Measurements from ENCODE around the gene MAST1. TPM values are rescaled to one million over a fixed set of nuclear protein-coding genes. Genes with fewer than 3 reads are reported as not detected.
A peak's percentile ranks its signal among the peaks of the same experiment; 100 is the strongest.

Gene MAST1
- total RNA-seq, result 71.0 TPM

DNA sequence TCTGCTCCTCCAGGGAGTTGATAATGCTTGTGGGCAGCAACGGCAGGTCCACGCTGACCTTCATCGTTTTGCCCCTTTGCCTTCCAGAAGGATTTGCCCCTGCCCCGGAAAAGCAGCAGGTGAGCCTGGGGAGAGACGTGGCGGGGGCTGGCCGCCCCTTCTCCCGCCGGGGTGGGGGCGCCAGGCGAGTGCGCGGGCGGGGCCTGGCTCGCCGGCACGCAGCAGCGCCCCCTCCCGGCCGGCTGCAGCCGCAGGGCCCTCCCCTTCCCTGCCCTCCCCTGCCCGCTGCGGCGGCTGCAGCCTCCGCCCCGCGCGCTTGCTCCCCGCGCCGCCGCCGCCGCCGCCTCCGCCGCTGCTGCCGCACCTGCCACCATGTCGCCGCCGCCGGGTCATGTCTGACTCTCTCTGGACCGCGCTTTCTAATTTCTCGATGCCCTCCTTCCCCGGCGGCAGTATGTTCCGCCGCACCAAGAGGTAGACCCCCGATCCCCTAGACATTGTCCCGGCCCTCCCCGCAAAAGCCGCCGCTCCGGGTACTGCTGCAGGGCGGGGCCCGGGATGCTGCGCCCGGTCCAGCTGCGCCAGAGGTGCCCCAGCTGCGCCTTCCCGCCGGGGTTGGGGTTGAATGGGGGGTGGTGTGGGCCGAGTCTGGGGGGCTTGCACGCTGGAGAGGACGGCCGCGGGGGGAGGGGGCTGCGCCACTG, at the start of gene MAST1:
TSS of gene MAST1 (plus strand) at position 334 of the 704 bp plus-strand sequence. CDS start at position 392, 58 bp downstream.

DNA sequence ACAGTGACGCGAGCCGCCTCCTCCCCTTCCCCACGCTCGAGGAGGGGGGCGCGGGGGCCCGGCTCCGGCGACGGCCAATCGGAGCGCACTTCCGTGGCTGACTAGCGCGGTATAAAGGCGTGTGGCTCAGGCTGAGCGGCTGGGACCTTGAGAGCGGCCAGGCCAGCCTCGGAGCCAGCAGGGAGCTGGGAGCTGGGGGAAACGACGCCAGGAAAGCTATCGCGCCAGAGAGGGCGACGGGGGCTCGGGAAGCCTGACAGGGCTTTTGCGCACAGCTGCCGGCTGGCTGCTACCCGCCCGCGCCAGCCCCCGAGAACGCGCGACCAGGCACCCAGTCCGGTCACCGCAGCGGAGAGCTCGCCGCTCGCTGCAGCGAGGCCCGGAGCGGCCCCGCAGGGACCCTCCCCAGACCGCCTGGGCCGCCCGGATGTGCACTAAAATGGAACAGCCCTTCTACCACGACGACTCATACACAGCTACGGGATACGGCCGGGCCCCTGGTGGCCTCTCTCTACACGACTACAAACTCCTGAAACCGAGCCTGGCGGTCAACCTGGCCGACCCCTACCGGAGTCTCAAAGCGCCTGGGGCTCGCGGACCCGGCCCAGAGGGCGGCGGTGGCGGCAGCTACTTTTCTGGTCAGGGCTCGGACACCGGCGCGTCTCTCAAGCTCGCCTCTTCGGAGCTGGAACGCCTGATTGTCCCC, 46.8 kb upstream of the MAST1 start, which contains the start of gene JUNB:
TSS of gene JUNB (plus strand) at position 142 of the 706 bp plus-strand sequence. CDS start at position 428, 286 bp downstream.

DNA sequence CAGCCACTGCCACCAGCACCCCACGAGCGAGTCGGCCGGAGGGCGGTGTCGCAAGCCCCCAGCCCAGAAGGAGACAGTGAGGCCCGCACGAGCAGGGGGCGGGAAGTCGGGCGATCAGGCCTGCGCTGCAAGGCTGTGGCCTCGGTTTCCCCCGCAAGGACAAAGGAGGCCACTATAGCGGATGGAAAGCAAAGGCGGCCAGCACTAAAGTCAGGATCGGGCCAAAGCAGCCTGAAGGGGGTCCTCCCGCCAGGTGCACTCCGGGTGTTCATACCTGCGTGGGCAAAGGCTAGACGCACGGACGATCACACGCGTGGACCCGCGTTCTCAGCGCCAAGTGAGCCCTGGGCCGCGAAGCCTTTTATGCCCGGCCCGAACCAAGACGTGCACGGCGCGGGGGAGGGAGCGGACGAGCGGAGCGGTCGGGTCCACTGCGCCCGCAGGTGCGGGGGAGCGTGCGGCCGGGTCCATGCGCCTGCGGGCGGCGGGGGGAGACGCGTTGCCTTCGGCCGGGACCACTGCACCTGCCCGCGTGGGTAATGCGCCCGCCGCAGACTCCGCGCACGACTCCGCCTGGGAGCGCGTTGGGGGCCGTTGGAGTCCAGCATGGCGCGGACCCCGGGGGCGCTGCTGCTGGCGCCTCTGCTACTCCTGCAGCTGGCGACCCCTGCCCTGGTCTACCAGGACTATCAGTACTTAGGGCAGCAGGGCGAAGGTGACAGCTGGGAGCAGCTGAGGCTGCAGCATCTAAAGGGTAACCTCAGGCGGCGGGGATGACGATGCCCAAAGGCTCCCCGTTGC, 36.6 kb upstream of the MAST1 start, which contains the start of the genes PRDX2 and THSD8:
TSS of gene PRDX2 (minus strand) at position 335 of the 801 bp plus-strand sequence. CDS start 539 bp downstream, outside the sequence.
TSS of gene THSD8 (plus strand) at position 604 of the 801 bp plus-strand sequence. CDS start at position 607, 3 bp downstream.

DNA sequence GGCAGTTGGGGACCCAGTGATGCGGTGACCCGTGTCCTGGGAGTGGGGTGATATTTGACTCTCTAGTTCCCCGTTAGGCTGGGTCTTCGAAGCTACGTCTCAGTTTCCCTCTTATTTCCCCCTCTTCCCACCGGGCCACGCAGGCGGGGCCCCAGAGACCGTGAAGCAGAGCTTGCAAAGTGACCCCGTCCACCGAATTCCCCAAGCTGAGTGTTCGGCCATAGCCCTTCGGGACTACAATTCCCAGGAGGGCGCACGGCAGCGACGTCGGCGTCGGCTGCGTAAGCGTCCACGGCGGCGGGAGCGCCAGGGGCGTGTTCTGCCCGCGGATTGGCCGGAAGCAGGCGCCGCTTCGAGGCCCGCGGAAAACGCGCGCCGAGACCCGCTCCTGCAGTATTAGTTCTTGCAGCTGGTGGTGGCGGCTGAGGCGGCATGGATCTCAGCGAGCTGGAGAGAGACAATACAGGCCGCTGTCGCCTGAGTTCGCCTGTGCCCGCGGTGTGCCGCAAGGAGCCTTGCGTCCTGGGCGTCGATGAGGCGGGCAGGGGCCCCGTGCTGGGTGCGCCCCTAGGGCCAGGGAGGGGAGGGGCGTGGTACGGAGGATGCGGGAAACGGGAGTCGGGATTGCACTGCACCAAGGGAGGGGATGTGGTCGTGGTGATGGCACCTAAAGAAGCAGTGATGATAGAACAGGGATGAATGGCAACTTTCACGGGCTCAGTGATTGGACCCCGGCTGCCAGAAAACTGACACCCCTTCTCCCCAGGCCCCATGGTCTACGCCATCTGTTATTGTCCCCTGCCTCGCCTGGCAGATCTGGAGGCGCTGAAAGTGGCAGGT, 31.9 kb upstream of the MAST1 start, which contains the start of gene RNASEH2A:
TSS of gene RNASEH2A (plus strand) at position 343 of the 840 bp plus-strand sequence. CDS start at position 433, 90 bp downstream.

DNA sequence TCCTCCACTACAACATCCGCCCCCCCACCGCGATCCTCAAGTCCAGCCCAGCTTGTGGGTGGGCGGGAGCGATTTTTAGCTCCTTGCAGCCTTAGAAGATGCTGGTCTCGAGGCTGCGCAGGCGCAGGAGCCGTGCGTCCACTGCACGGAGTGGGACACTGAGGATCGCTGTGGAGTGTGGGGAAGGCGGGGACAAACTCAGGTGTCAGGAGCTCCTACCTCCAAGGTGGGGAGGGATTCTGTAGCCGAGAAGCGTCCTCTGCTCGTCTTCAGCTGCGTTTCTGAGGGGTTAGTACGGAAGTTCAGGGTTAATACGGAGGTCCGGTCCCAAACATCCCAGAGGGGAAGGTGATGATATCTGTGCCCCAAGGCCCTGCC, 3.8 kb upstream of the MAST1 start, which contains the start of gene RTBDN:
TSS of gene RTBDN (minus strand) at position 14 of the 378 bp plus-strand sequence. CDS start 4,600 bp downstream, outside the sequence.

DNA sequence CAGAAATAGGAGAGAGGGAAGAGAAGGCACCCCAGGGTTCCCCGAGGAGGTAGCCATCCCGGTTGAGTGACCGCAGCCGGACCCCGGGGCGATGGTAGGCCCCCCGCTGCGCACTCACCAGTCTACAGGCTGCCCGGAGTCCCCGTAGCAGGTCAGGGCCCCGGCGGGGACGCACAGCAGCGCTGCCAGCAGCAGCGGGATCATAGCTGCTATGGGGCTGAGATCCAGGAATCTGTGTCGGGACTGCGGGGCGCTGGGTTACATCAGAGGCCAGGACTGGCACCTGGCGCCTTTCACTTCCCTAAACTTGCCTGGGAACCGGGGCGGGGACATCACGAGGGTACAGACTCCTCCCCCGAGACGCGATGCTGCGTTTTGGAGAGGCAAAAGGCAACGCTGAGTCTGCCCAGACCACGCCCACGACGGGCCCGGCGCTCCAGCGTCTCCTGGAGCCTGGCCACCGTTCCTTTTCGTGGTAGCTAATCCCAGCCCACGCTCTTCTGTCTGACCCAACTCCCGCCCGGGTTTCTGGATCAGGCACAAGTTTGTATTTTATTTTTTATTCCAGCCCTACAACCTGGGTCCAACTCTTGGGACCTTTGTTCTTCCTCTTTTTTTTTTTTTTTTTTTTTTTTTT, 43.0 kb downstream of the MAST1 start, which contains the start of gene DNASE2:
TSS of gene DNASE2 (minus strand) at position 278 of the 637 bp plus-strand sequence. CDS start at position 204, 74 bp downstream.

DNA sequence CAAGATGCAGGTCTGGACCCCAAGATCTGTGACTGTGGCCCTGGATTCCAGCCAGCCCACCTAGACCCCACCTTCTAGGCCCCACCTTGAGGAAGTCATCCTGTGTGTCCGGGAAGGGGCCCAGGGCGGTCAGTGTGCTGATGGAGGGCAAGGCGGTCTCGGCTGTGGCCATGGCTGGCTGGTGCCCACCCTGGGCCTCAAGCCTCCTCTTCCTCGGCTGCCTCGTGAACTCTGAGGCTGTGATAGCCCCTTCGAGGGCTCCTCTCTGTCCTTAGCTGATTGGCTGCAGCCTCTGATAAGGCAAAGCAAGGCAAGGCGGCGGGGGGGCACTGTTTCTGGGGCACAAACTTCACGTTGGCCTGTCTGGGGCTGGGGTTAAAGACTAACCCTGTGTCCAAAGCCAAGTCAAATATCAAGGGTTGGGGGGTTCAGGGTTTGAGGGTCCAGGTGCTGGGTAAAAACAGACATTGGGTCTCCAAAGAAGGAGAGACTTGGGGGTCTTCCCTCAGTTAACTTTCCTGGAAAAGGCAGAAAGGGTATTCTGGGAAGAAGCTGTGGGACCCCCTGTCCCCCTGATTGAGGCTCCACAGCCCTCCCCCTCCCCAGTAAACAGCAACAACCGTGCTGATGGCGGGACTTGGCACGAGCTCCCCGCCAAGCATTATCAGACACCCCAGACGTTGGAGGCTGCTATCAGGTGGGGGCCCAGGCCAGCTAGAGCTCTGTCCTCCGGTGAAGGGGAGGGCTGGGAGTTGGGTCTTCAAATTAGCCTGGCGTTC, 48.8 kb downstream of the MAST1 start, which contains the start of gene KLF1:
TSS of gene KLF1 (minus strand) at position 233 of the 779 bp plus-strand sequence. CDS start at position 172, 61 bp downstream.

DNA sequence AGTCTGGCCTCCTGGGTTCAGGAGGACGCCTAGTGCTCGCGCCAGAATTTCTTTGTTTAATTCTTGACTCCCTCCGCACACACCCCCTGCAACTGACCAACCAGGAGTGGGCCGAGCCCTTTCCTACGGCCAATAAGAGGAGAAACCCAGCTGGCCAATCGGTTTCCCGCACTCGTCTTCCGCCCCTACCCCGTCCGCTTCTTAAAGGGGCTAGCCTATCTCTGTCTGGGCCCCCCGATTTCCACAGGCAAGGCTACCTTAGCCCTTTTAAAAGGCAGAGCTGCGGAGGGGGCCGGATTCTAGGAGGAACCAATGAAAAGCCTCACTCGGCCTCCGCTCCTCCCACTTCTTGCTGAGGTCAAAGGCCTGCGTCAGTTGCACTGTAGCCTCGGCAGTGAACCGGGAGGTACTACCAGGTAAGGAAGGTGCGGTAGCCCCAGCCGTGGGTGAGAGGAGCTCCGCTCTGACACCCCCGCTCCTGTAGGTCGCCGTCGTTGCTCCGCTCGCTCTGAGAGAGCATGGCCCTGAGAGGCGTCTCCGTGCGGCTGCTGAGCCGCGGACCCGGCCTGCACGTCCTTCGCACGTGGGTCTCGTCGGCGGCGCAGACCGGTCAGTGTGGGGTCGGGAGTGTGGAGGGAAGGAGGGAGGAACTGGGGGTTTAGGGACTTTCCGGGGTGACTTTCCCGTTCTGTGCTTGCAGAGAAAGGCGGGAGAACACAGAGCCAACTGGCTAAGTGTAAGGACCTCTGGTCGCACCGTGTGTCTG, 52.7 kb downstream of the MAST1 start, which contains the start of gene GCDH:
TSS of gene GCDH (plus strand) at position 374 of the 766 bp plus-strand sequence. CDS start at position 519, 145 bp downstream.

Small RNAs within 50 kb of the gene (small RNA-seq; reads per million reads assigned to genes)
- gene MIR5695, result 0.69 reads per million, percentile 67 among the genes with 10 or more reads in this experiment
- 0.08 reads per million for gene MIR6794

Other genes with a start within 250 kb of the MAST1 start
- gene ZNF490, start 227.7 kb upstream of the MAST1 start, total RNA-seq, result 12.0 TPM
- 24.9 TPM for gene ZNF791, start 227.6 kb upstream of the MAST1 start, total RNA-seq
- gene MAN2B1, start 171.8 kb upstream of the MAST1 start, total RNA-seq, result 18.5 TPM
- gene WDR83, start 171.7 kb upstream of the MAST1 start, total RNA-seq, result 12.9 TPM
- 63.2 TPM for gene DHPS, start 156.6 kb upstream of the MAST1 start, total RNA-seq
- gene GNG14, start 150.5 kb upstream of the MAST1 start, total RNA-seq, result not detected
- 13.6 TPM for gene FBXW9, start 141.9 kb upstream of the MAST1 start, total RNA-seq
- 137 TPM for gene TNPO2, start 114.6 kb upstream of the MAST1 start, total RNA-seq
- gene TRIR, start 103.8 kb upstream of the MAST1 start, total RNA-seq, result 123 TPM
- gene GET3, start 101.0 kb upstream of the MAST1 start, total RNA-seq, result 71.5 TPM
- gene BEST2, start 86.7 kb upstream of the MAST1 start, total RNA-seq, result not detected
- 22.6 TPM for gene HOOK2, start 63.0 kb upstream of the MAST1 start, total RNA-seq
- gene JUNB, start 47.0 kb upstream of the MAST1 start, total RNA-seq, result 21.7 TPM
- 290 TPM for gene PRDX2, start 36.7 kb upstream of the MAST1 start, total RNA-seq
- gene THSD8, start 36.4 kb upstream of the MAST1 start, total RNA-seq, result not detected
- gene RNASEH2A, start 31.9 kb upstream of the MAST1 start, total RNA-seq, result 11.3 TPM
- gene RTBDN, start 3.9 kb upstream of the MAST1 start, total RNA-seq, result 1.8 TPM
- gene DNASE2, start 42.9 kb downstream of the MAST1 start, total RNA-seq, result 7.8 TPM
- gene KLF1, start 48.7 kb downstream of the MAST1 start, total RNA-seq, result 0.69 TPM
- gene GCDH, start 52.6 kb downstream of the MAST1 start, total RNA-seq, result 21.9 TPM
- gene SYCE2, start 80.8 kb downstream of the MAST1 start, total RNA-seq, result not detected
- 64.8 TPM for gene FARSA, start 95.2 kb downstream of the MAST1 start, total RNA-seq
- gene CALR, start 100.1 kb downstream of the MAST1 start, total RNA-seq, result 382 TPM
- 33.2 TPM for gene RAD23A, start 107.3 kb downstream of the MAST1 start, total RNA-seq
- gene GADD45GIP1, start 118.7 kb downstream of the MAST1 start, total RNA-seq, result 19.6 TPM
- not detected for gene DAND5, start 131.1 kb downstream of the MAST1 start, total RNA-seq
- gene NFIX, start 157.0 kb downstream of the MAST1 start, total RNA-seq, result 27.9 TPM